NCI-H226 (cell line): ENCODE measurements around the gene NXPH3.
A peak's percentile ranks its signal among the peaks of the same experiment; 100 is the strongest.
"Not testable (repeated sequence)": the region's sequence is repeated elsewhere in the genome, so short reads cannot be mapped to it uniquely, and the experiment has no call there.

Source experiments
- DNase-seq: peaks from one replicate; pipeline ENCODE4 v3.0.0-alpha.2; 2015

Gene NXPH3

GRCh38 chr17:49554694-49555494 lies 20.8 kb upstream of the NXPH3 start:
- no peak for DNase-seq

- no peak for DNase-seq
Observed at GRCh38 chr17:49555495-49556222, 20.0 kb upstream of the NXPH3 start.

- DNase-seq, result peak; percentile 44
Observed at GRCh38 chr17:49556223-49556943, 19.3 kb upstream of the NXPH3 start.

- peak; percentile 34 for DNase-seq
Observed at GRCh38 chr17:49557312-49558024, 18.2 kb upstream of the NXPH3 start.

GRCh38 chr17:49564638-49565037 lies 11.0 kb upstream of the NXPH3 start:
- DNase-seq, result no peak

GRCh38 chr17:49565948-49566491 lies 9.7 kb upstream of the NXPH3 start:
- no peak for DNase-seq

- no peak for DNase-seq
Observed at GRCh38 chr17:49566668-49567071, 9.0 kb upstream of the NXPH3 start.

GRCh38 chr17:49567104-49567521 lies 8.6 kb upstream of the NXPH3 start:
- no peak for DNase-seq

- DNase-seq, result peak; percentile 43
Observed at GRCh38 chr17:49567871-49568694, 7.6 kb upstream of the NXPH3 start.

- not testable (repeated sequence) for DNase-seq
Observed at GRCh38 chr17:49568695-49569047, 7.0 kb upstream of the NXPH3 start.

- no peak for DNase-seq
Observed at GRCh38 chr17:49570540-49571242, 5.0 kb upstream of the NXPH3 start.

- DNase-seq, result no peak
Observed at GRCh38 chr17:49571283-49571682, 4.4 kb upstream of the NXPH3 start.

GRCh38 chr17:49571764-49572163 lies 3.9 kb upstream of the NXPH3 start:
- no peak for DNase-seq

GRCh38 chr17:49572226-49572625 lies 3.4 kb upstream of the NXPH3 start:
- DNase-seq, result no peak

- no peak for DNase-seq
Observed at GRCh38 chr17:49572806-49573420, 2.8 kb upstream of the NXPH3 start.

GRCh38 chr17:49573510-49574322 lies 2.0 kb upstream of the NXPH3 start:
- DNase-seq, result no peak

- DNase-seq, result no peak
Observed at GRCh38 chr17:49574323-49574781, 1.3 kb upstream of the NXPH3 start.

- no peak for DNase-seq
Observed at GRCh38 chr17:49574945-49575678, 559 bp upstream of the NXPH3 start.
